Measurements from ENCODE around the gene PPP6C. TPM values are rescaled to one million over a fixed set of nuclear protein-coding genes. Genes with fewer than 3 reads are reported as not detected.
"Not testable (repeated sequence)": the region's sequence is repeated elsewhere in the genome, so short reads cannot be mapped to it uniquely, and the experiment has no call there.

PPP6C gene
- total RNA-seq, 1 donor: 28.5 TPM

GRCh38 chr9:125190361-125190801 lies 778 bp upstream of the PPP6C start:
- TF ChIP-seq CTCF (IDR thresholded peaks at IDR 0.05; ENCODE audit: insufficient read depth, low read length): no peak
- H3K4me3 ChIP-seq (ENCODE audit: low read depth, low read length): peak overlapping the region; percentile 95
- DNase-seq (ENCODE audit: low read depth): peak; percentile 26

- peak overlapping the region; percentile 95 for H3K4me3 ChIP-seq (ENCODE audit: low read depth, low read length)
- DNase-seq (ENCODE audit: low read depth): no peak
- TF ChIP-seq CTCF (IDR thresholded peaks at IDR 0.05; ENCODE audit: insufficient read depth, low read length): no peak
These were observed 617 bp downstream of the PPP6C start for GRCh38 chr9:125189011-125189360.

- no peak overlapping the region for H3K4me3 ChIP-seq (ENCODE audit: low read depth, low read length)
- no peak for TF ChIP-seq CTCF (IDR thresholded peaks at IDR 0.05; ENCODE audit: insufficient read depth, low read length)
- DNase-seq (ENCODE audit: low read depth): no peak
These were observed 6.0 kb downstream of the PPP6C start for GRCh38 chr9:125183561-125183960.

GRCh38 chr9:125183054-125183453 lies 6.5 kb downstream of the PPP6C start:
- TF ChIP-seq CTCF (IDR thresholded peaks at IDR 0.05; ENCODE audit: insufficient read depth, low read length): no peak
- no peak overlapping the region for H3K4me3 ChIP-seq (ENCODE audit: low read depth, low read length)
- peak; percentile 69 for DNase-seq (ENCODE audit: low read depth)

GRCh38 chr9:125181756-125182155 lies 7.8 kb downstream of the PPP6C start:
- not testable (repeated sequence) for H3K4me3 ChIP-seq (ENCODE audit: low read depth, low read length); DNase-seq (ENCODE audit: low read depth)

GRCh38 chr9:125180876-125181275 lies 8.7 kb downstream of the PPP6C start:
- H3K4me3 ChIP-seq (ENCODE audit: low read depth, low read length): no peak overlapping the region
- no peak for TF ChIP-seq CTCF (IDR thresholded peaks at IDR 0.05; ENCODE audit: insufficient read depth, low read length)
- no peak for DNase-seq (ENCODE audit: low read depth)

- DNase-seq (ENCODE audit: low read depth); H3K4me3 ChIP-seq (ENCODE audit: low read depth, low read length): not testable (repeated sequence)
These were observed 9.8 kb downstream of the PPP6C start for GRCh38 chr9:125179776-125180175.

GRCh38 chr9:125177888-125178287 lies 11.7 kb downstream of the PPP6C start:
- no peak for DNase-seq (ENCODE audit: low read depth)
- no peak overlapping the region for H3K4me3 ChIP-seq (ENCODE audit: low read depth, low read length)
- no peak for TF ChIP-seq CTCF (IDR thresholded peaks at IDR 0.05; ENCODE audit: insufficient read depth, low read length)
